GM21529 (cell line): ENCODE results near the gene ASZ1.

Experiments
- ATAC-seq: cut with Tn5 transposase; IDR thresholded peaks from one replicate; pipeline ENCODE4 v1.9.1; 2021; ENCODE audit not compliant: unreplicated experiment

Gene ASZ1

DNA sequence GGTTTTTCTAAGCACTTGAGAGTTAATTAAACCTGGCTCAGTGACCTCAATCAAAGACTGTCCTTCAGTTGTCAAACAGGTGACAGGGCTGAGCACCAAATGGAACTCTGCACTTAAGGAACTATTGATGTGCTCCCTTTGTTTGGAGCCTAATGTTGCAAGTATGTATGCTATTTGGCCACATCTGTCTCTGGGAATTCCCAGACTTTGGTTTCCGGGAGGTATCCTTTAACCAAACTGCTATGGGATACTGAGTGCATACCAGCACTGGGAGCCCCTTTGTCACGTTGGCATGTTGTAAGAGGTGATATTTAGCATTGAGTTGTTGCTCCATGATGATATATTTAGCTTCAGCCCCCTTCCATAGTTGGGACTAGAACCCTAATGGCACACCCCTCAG lies 25.2 kb downstream of the ASZ1 start:
- ATAC-seq = no peak

DNA sequence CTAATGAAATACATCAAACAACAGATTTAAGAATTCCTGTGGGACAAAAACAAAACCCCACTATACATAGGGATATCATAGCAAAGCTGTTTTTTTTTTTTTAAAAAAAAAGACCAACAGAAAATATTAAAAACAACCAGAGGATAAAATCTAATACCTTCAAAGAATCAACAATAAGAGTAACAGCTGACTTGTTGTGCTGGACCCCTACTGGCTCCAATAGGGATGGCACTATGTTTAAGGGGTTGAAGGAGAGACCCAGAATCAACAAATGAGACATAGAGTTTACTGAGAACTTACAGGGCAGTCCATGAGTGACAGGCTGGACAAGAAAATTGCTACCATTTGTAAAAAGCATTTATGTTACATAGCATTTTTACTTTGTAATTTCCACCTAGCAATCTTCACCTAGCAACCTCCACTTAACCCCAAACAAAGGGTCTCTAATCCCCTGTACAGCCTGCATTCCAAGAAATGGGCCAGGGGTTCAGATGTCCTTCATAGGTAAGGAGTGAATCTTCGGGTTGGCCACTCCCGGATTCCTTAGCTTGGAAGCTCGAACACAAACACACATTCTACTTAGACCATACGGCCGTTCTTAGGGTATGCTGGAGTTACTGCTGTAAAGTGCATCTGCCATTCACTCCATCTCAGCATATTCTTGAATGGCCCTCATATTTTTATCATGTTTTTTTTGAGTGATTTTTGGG lies 25.8 kb downstream of the ASZ1 start:
- ATAC-seq = no peak

- ATAC-seq = no peak
Measured at GRCh38 chr7:117399820-117400422, 27.4 kb downstream of the ASZ1 start.

DNA sequence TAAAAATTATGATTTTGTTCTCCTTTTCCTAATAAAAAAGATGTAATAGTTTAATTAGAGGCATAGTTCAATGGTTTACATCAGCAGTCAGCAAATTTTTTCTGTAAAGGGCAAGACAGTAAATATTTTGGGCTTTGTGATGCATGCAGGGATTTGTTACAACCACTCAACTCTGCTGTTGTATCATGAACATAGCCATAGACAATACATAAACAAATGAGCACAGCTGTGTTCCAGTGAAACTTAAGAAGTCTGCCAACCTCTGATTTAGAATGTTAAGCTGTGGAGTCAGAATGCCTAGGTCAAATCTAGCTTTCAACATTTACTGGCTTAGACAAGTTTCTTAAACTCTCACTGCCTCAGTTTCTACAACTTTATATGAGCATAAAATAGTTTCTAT lies 31.6 kb downstream of the ASZ1 start:
- no peak for ATAC-seq

GRCh38 chr7:117393781-117394180 lies 33.5 kb downstream of the ASZ1 start:
- no peak for ATAC-seq

- no peak for ATAC-seq
Measured at GRCh38 chr7:117389871-117390270, 37.4 kb downstream of the ASZ1 start.

- no peak for ATAC-seq
Measured at GRCh38 chr7:117386110-117386706, 41.1 kb downstream of the ASZ1 start.

- ATAC-seq = peak; percentile 76
Measured at GRCh38 chr7:117385363-117386109, 41.8 kb downstream of the ASZ1 start.

DNA sequence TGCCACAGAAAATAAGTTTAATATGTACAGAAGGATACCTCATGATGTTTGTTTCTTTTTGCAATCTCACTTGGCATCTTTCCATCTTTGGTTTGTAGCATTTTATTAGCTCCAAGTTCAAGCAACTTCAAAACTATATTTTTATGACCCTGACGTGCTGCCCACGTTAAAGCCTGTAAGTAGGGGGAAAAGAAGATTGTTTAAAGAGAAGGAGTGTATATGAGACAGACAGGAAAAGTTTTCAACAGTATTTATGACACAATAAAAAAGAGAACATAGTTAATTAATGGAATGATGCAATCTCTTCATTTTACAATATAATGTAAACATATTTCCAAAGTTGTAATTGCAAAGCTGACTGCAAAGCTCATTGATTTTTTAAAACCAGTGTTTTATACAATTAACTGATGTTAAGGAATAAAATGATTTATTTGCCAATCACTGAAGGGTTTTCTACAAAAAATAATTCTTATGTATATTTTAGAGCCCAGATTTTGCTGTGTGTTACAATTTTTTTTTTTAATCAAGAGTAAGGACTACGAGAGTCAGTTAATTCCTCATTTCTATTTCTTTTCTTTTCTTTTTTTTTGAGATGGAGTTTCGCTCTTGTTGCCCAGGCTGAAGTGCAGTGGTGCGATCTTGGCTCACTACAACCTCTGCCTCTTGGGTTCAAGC lies 42.5 kb downstream of the ASZ1 start:
- no peak for ATAC-seq

DNA sequence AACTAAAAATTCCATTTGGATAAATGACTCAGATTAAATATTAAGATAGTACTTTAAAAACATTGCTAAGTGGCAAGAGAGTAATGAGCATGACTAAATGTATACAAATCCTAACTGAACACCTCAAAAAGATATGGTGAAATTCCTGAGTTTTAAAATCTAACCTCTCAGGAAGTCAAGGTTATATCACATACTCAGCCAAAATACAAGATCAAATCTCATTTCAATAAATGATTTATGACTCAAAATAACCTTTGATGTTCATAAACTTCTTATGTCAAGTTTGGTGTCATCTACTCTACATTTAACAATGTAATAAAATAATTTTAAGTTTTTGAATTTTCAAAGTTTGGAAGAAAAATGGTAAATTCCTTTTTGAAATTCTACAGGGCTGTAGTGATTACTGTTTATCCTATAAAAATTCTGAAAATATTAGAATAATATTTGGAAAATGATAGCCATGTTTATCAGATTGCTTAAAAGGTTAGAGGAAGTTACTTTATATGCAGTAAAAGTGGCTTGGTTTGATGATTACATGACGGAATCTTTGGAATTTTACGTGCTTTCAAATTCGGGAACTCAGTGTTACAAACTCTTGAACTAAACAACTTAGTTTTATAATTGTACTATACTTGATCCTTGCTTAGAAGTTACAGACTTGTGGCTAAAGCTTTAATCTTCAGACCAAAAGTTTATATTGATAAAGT lies 43.7 kb downstream of the ASZ1 start:
- ATAC-seq = no peak

DNA sequence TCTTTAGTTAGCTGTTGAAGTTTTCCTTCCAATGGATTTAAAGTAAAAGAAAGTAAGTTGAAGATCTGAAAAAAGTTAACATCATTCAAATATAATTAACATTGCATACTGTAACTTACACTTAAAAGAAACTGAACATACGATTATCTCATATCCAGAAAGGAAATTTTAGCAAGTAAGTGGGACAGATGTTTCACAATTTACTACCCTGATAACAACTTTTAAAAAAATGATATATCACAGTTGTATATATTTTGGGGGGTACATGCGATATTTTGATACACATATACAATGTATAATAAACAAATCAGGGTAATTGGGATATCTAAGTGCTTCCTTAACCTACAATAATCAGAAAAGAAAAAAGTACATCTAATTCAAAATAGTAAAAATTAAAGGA lies 44.2 kb downstream of the ASZ1 start:
- ATAC-seq = no peak

GRCh38 chr7:117381362-117381761 lies 45.9 kb downstream of the ASZ1 start:
- ATAC-seq = no peak

DNA sequence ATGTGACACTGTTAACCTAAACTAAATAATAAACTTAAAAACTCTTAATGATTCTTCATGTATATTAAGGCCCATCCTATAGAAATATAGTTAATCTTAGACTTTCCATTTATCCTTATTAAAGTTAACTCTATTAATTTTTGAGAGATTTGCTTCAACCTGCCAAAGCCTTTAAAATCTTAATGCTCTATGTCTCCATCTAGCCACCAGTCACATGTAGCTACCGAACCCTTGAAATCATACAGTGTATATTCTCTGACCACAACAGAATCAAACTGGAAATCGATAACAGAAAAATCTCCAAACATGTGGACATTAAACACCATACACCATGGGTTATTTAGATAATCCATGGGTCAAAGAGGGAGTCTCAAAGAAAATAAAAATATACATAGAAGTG lies 51.9 kb downstream of the ASZ1 start:
- no peak for ATAC-seq

GRCh38 chr7:117372073-117372472 lies 55.2 kb downstream of the ASZ1 start:
- no peak for ATAC-seq

- ATAC-seq = no peak
Measured at GRCh38 chr7:117364339-117365080, 62.8 kb downstream of the ASZ1 start.

DNA sequence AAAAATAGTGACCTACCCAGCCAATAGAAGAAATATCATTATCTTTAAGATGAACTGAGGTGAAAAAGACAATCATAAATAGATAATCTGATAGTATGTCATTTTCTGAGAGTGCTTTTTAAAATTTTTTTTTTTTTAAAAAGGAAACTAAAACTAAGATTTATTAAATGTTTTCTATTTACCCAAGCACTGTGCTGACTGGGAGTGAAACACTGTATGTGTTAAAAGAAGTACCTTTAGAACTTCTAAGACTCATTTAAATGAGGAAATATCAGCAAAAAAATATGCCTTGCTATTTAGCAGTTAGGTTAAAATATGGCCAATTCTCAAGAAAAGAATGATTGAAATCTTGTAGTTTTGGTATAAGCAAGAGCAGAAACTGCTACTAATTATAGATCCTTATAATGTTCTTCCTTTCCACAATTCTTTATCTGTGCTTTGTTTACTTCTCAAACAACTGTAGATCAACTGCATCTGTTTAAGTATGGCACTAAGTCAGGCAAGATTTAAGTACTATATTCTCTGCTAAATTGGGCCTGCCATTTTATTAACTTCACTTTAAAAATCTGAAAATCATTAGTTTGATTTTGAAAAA lies 64.9 kb downstream of the ASZ1 start:
- ATAC-seq = no peak

DNA sequence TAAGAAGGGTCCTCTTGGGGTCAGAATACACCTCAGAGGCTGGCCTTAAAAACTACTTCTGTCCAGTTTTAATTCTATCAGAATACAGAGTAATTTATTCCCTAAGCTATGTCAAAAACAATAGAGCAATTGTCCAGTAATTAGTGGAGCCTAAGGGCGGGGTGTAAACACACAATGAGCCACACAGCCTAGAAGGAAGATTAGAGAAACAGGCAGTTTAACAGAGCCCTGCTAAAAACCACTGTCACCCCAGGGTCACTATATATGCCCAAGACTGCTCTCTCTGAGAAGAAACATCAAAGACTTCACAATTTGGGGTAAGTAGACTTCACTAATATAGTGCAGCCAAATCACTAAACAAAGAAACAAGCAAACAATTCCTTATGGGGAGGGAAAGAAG lies 77.3 kb downstream of the ASZ1 start:
- ATAC-seq = no peak

DNA sequence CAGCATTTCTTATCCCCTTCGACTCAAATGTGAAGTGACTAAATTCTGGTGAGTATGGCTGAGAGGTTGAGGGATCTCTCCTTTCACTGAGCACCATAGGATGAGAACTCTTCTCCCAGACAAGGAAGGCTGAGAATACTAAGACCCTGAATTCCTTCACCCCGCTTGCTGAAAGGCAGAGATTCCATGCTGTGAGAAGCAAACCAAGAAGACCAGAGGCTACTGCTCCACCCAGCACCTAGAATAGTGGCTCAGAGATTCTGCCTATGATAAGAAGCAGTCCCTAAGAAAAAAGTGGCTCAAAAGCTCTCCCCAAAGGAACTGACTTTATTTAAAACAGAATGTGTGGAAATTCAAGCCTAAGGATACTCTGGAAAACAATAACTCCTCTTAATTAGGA lies 77.7 kb downstream of the ASZ1 start:
- no peak for ATAC-seq

- peak; percentile 95 for ATAC-seq
Measured at GRCh38 chr7:117347962-117348672, 79.2 kb downstream of the ASZ1 start.
